Activated CD4-positive, alpha-beta T cell treated with anti-CD3 and anti-CD28 coated beads, Interleukin-2, amount 50 U/mL, for 24 hours (primary cell): ENCODE data around the gene ATG7.
"Not testable (repeated sequence)": the region's sequence is repeated elsewhere in the genome, so short reads cannot be mapped to it uniquely, and the experiment has no call there.

ENCODE experiments used
- DNase-seq, 2 donors: peaks; one replicate each; pipeline ENCODE4 v3.0.0-alpha.2; 2020; ENCODE audit warnings: low read depth in 1 of 2, low spot score in 1 of 2

ATG7 gene

DNA sequence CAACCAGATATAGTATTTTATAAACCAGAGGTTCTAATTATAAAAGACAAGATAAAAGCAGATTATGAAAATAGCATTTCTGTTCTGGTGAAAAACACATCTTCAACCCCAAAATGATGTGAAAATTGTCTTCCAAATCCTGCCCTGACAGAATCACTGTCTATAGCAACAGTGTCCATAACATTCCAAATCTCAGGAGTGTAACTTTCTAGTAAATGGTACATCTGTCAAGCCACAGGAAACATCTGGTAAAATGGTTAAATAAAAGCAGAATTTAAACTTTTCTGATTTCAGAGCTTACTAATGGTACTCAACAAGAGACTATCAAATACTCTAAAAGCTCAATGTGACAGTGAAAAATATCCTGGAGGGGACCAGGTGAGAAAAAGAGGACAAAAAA lies 311.0 kb downstream of the ATG7 start:
- DNase-seq = no peak

DNA sequence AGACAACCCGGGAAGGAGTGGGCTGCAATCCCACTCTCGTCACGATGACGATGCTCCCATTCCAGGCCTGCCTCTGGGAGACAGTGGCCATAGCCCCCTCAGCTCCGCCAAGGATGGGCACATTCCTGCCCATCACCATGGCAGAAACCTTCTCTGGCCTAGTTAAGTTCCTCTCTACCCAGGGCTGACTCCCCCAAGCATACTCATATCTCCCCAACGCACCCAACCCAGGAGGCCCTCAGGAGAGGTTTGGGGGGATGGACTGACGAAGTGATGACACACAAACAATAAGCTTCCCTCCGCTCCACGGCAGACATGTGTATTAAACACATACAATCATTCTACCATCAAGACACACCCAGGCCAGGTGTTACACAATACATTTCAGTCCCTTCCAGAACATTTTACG lies 311.4 kb downstream of the ATG7 start:
- no peak for DNase-seq

DNA sequence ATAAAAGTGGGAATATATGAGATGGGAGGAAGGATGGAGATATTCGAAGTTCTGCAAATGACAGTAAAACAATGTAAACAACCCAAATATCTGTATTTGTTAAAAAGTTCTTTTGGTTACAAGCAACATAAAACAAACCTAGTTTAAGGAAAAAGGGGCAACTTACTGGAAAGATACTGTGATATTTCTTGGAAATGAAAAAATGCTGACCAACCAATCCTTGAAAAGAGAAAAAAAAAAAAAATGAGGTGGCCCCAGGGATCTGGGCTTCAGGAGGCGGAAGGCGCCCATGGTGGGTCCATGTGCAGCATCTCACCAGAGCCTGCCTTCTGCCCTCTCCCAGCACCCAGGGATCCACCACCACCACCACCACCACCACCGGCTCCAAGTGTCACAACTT lies 312.4 kb downstream of the ATG7 start:
- no peak for DNase-seq

DNA sequence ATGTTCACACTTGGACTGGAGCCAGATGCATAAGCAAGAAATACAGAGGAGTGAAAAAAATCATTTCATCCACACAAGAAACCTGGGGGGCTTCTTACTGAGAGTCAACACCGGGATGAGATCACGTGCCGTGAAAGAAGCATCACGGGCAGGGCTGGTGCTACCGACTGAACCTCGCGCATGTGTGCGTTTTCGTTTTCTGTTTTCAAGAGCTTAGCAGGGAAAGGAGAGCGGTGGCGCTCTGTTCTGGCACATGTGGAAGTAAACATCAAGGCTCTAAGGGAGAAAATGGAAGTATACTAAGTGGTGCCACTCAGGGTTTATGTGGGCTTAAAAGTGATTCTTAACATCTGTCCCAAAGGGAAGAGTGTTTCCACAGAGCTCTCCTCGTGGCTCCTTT lies 315.6 kb downstream of the ATG7 start:
- DNase-seq = no peak

DNA sequence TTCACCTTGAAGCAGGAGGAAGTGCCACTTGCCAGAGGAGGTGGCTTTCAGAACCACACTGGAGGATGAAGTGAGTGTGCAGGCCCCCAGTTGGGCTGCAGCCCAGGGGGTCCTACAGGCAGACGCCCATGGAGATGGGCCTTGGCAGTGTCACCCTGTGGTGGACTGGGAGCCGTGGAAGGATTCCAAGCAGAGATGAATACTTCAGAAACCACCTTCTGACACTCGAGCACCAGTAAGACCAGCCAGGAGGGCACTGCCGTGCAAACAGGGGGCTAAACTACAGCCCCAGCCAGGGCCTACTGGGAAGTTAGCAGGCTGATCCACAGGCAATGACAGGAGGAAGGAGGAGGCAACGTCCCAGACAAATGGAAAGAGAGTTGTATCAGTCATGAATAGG lies 316.1 kb downstream of the ATG7 start:
- DNase-seq = no peak

DNA sequence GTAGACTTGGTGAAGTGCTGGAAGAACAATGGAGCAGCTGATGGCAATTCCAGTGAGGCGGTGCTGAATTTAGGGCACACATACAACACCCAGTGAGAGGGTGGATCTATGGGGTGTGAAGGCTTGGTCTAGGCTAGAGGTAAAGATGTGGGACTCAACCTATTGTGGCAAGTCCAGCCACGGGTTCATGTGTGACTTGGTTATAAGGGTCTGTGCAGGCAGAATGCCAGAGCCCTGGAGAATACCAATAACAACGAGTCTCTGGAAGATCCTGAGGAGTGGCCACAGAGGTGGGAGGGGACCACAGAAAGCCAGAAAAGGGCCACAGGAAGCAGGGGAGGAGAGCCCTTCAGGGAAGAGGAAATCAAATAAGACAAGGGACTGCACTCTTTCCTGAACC lies 316.6 kb downstream of the ATG7 start:
- DNase-seq = no peak

DNA sequence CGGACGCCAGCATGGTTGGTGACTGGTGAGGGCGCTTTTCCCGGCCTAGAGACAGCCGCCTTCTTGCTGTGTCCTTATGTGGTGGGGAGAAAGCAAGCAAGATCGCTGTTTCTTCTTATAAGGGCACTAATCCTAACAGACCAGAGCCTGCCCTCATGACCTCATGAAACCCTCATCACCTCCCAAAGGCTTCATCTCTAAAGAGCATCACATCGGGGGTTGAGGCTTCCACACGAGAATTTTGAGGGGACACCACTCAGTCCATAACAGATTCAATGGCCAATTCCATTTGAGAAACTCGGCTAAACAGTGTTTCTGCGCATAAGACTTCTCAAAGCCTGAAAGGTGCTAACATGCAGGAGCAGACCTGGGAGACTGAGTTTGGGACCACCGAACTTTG lies 317.5 kb downstream of the ATG7 start:
- no peak for DNase-seq

DNA sequence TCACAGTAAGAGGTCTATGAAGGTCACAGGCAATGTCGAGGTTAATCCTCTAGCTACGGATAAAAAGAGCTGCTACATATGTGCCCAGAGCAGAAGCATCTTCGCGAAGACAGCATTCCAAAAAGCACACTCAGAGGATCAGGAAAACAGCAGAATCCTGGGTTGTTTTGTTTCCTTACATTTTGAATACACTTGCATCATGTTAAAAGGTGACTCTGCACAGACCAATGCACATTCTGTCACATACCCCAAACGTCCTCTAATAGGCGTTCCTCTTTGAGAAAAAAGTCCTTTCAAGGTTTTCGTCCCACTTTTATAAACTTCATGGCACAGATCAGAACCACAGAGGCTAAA lies 318.8 kb downstream of the ATG7 start:
- DNase-seq = no peak

DNA sequence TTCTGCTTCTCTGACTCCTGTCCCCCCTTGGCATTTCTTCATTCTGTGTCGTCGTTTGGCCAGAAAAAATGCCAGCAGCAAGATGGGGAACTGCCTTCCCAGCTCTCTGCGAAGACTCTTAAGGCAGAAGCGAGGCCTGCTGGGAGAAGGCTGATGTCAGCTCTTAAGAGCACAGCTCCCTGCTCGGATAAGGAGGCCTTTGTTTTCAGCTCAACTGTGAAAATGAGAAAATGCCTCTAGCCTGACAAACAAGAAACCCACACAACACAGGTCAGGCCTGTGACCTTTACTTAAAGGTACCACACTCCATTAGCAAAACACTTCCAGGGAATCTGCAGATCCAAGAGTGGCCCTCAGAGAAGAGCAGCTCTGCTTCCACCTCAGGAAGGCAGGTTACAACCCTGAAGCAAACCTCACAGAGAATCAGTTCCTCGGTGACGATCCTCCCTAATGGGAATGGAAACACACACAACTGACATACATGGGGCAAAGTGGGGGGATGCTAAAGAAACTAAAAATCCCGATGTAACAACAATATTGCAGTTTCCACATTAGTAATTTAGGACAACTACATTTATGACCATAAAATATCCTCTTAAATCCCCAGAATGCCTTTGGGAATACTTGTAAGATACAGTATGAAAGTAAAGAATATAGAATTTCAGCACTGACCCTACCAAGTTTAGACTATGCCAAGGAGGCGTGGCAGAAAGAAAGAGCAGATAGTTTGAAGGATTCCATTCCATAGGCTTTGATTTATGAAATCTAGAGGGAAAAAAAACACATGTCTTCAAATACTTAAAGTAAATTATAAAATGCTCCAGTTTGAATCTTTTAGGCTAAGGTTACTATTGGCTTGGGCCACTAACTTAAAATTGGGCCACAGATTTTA lies 319.4 kb downstream of the ATG7 start:
- no peak for DNase-seq

DNA sequence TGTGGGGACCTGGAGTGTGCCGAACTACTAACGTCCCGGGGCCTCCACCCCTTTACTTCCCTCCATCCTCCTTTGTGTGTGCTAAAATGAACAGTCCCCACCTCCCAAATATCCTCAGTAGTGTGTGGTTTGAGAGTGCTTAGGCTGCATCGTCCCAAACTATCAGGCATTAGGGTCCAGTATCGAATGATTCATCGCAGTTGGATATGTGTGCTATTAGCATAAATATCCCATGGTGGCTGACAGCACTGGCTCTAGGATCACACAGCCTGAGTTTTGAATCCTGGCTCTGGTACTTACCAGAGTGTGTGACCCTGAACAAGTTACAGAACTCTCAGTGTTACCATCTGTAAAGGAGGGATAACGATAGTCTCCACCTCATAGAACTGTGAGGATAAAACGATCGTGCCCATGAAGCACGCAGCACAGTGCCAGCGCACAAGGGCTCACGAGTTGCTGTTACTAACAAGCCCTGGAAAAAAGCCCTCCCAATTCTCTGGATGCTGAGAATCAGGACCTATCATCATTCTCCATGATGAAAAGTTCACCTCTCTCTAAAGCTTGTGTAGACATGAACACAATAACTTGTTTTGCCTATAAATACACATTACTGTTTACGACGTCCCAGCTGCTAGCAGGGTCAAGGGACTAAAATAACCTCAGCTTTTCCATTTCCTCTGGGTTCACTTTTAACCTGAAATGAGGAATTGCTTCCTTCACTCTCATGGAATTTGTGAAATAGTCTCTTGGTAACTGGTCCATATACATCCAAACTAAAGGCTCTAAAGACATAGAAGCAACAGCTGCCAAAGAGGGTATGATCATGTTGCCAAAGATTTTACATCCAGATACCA lies 320.5 kb downstream of the ATG7 start:
- DNase-seq = no peak

DNA sequence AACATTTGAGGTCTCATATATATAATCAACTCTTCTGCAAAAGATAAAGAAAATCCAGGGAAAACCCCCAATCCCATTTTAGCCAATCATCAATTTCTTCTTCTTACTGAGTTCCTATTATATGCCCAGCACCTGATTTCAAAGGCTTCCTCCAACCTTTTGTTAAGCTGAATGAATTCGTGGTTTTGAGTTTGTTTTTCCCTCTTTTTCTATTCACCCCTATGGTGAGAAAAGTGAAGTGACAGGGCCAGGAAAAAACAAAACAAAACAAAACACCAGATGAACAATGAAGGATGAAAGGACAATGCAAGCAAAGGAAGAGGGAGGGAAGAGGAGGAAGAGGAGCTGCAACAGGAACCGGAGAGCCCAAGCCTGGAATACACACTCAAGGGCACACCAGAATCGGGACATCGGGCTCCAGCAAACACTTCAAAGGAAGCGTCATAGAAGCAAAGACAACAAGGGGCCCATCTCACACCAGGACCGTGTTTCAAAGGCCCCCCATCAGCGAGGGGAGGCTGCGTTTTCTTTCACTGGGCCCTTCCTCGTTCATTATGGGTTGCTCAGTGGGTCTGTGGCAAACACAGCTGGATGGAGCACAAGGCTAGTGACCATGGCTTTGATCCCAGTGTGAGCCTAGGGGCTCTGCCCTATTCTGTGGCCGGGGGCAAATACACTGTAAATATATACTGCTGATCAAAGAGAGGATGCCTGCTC lies 321.3 kb downstream of the ATG7 start:
- no peak for DNase-seq

DNA sequence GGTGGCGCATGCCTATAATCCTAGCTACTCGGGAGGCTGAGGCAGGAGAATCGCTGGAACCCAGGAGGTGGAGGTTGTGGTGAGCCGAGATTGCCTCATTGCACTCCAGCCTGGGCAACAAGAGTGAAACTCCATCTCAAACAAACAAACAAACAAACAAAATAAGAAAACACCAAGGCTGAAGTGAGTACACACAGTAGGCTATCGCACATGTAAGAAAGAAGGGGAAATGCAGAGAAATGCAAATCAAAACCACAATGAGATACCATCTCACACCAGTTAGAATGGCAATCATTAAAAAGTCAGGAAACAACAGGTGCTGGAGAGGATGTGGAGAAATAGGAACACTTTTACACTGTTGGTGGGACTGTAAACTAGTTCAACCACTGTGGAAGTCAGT lies 322.8 kb downstream of the ATG7 start:
- not testable (repeated sequence) for DNase-seq

DNA sequence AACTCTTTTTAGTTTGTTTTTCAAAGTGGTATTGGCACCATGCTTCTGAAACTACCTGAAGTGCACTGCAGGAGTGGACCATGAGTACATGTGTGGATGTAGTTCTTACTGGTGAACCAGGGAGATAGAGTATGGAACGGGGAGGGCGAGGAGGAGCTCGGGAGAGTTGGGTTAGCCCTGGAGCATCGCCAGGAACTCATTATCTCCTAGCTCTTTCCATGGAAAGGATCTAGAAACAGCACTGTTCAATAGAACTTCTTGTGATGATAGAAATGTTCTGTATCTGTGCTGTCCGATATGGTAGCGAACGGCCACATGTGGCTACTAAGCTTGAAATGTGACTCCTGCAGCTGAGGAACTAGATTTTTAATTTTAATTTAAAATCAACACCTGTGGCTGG lies 324.2 kb downstream of the ATG7 start:
- DNase-seq = no peak

DNA sequence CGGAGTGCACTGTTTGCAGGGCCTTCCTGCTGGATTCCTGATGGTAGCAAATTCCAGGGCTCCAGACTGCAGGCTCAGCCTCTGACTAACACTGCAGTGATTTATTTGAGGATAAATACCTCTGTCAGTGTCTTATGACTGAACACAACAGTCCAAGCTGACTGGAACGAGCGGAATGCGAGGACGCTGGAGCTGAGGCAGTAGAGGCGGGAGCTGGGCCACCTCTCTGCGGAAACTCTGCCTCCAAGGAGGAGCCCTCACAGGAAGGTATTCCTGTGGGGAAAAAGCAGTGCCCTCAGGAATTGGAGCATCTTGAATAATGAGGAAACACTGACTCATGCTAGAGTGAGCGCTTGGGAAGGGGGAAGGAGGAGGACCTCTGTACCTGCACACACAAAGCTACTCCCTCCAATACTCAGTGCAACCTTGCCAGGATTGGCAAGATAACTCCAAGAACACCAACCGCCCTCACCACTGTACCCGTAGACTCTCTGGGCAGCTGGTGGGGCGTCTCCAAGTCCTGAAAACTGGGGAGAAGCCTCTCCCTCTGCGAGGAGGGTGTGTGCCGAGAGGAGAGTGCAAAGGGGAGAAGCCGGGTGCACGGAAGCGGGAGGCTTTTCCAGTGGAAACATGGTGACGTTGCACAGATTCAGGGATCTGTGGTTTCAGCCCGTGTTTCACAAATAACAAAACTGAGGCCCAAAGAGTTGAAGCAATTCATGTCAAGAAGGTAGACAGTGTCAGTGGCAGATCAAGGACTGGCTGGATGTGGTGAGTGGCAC lies 328.5 kb downstream of the ATG7 start:
- no peak for DNase-seq

DNA sequence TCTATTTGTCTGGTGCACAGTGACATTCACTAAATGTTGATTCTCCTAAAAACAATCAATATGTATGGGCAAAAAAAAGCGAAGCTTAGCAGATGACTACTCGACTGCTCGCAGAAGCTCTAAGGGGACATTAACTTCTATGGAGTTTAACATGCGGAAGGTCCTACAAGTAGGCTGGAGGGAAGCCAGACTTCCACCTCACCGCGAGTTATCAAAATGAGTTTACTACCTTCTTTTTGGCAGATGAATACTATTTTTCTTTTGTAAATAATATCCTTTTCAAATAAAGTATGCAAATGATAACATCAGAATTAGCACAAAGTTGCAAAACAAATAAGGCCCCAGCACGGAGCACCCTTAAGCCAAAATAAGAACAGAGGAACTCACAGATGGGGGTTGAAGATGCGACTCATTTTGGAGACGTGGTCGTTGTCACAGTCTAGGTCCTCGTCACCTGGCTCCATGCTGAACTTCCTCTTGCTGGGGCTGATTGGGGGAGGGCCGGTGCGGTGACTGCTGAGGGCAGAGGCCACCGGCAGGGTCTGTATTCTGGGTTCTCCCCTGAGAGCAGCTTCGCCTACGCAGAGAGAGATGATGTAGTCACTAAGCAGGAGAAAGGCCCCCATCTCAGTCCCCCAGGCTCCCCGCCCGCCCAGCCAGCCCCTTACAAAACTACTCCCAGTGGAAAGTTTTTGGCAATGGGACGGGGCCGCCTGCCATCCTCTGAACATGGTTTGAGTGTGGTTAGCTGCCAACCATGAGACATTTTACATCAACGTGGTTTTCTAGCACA lies 329.4 kb downstream of the ATG7 start:
- no peak for DNase-seq

DNA sequence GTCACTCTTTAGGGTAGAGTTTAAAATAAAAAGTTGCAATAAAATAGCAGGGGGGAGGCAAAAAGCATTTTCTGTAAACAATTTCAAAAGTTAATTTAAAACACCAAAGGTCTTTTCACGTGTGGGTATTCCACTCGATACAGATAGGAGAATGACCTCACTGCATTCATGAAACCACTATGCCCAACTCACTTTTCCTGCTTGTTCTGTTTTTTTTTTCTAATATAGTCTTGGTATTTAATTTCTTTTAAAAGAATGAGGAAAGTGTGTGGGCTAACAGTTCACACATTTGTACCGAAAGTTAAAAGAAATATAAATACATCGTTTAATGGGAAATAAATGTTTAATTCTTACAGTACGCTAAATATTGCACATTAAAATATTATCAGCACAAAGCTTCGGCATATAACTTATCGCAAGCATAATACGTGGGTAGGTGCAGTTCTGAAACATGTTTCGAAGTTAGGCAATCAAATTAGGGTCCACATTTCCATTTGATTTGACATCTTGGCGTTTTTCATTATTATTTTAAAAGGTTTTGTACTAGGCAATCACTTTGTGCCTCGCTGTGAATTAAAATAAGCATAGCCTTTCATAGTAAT lies 330.1 kb downstream of the ATG7 start:
- DNase-seq = no peak

DNA sequence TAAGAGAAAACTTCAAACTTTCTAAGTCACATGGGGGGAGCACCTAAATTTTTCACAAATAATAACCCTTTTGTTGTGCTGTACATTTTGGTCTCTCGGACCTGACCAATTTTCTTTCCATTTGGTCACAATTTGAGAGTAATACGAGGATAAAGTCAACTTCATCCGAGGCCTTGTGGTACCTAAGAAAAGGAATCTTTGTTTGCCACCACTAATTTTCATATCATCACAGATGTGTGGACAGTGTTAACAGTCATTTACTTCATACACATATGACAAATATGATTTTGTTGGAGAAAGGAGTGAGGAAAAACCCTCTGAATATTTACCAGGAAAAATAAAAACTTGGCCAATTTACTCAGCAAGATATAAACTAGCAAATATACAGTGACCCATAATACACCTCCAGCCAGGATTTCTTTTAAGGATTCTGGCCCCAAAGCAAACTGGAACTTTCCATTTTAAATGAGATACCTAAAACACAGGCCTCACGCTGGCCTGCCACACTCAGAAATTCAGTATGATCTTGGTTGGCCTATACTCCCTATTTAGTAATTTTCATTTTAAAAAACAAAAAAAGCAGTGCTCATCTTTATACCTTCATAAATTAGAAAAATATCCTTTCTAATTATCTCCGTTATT lies 330.8 kb downstream of the ATG7 start:
- DNase-seq = no peak

DNA sequence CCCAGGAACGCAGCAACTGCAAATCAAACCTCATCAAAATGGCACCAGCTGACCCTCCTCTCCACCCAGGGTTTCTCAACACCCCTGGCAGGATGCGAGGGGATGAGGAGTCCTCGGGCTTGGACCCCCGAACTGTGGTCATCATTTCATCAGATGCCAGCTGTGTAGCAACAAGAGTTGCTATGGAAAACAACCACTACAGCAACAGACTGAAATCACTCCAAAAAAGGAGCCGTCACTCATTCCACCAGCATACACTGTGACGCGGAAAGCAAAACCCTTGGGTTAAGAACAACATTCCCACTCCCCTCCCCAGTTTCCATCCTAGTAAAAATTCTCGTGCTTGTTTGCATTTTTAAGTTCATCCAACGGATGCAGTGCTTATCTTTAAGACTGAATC lies 331.4 kb downstream of the ATG7 start:
- no peak for DNase-seq

DNA sequence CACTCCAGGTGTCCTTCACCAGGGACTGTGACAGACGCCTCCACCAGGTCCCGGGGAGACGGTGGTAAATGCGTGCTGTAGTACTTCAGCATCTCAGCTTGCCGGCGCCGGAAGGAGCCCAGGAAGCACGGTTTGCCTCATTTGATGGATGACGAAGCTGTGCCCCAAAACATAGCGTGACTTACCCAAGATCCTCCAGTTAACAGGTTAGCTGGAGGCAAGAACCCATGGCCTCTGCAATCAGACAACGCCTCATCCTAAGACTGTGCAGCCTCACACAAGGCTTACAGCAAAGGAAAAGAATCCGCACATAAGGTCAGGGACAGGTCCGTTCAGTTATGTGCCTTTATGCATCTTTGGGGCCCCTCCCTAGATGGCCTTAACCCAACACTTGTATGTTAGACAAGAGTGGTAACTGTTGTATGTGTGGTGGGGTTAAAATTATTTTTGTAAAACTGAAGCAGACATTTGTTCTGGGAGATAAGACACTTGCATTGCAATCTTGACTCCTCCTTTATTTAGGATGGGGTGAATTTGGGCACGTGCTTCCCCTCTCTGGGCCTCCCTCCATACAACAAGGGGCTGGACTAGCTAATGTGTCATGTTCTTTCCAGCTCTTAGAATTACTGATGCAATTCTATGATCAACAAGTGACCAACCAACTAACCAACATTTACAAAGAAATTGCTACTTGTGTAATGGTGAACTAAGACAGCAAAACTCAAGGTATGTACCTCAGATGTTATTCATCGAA lies 332.1 kb downstream of the ATG7 start:
- DNase-seq = no peak
